NCI-H345 treated with DMSO at 0.1 percent for 48 hours (cell line): ENCODE data around the gene SLC38A9.

Source experiments
- DNase-seq: peaks from one replicate; lab custom pipeline; 2025; ENCODE audit not compliant: unreplicated experiment; lab: John Stamatoyannopoulos, UW

Gene SLC38A9

GRCh38 chr5:55657443-55657842 lies 54.7 kb downstream of the SLC38A9 start:
- peak; percentile 18 for DNase-seq

- DNase-seq: no peak
Measured at GRCh38 chr5:55650386-55650785, 61.7 kb downstream of the SLC38A9 start.

- DNase-seq: no peak
Measured at GRCh38 chr5:55649963-55650362, 62.2 kb downstream of the SLC38A9 start.

- no peak for DNase-seq
Measured at GRCh38 chr5:55645304-55645703, 66.8 kb downstream of the SLC38A9 start.

GRCh38 chr5:55638455-55638854 lies 73.7 kb downstream of the SLC38A9 start:
- DNase-seq: no peak

- DNase-seq: no peak
Measured at GRCh38 chr5:55638051-55638450, 74.1 kb downstream of the SLC38A9 start.

GRCh38 chr5:55636683-55637082 lies 75.4 kb downstream of the SLC38A9 start:
- DNase-seq: no peak

- peak; percentile 26 for DNase-seq
Measured at GRCh38 chr5:55636177-55636576, 75.9 kb downstream of the SLC38A9 start.

GRCh38 chr5:55634866-55635265 lies 77.3 kb downstream of the SLC38A9 start:
- no peak for DNase-seq

- DNase-seq: no peak
Measured at GRCh38 chr5:55634209-55634805, 77.8 kb downstream of the SLC38A9 start.

- DNase-seq: no peak
Measured at GRCh38 chr5:55633574-55634208, 78.4 kb downstream of the SLC38A9 start.

GRCh38 chr5:55629815-55630214 lies 82.3 kb downstream of the SLC38A9 start:
- no peak for DNase-seq

GRCh38 chr5:55626790-55627189 lies 85.3 kb downstream of the SLC38A9 start:
- no peak for DNase-seq

GRCh38 chr5:55625913-55626312 lies 86.2 kb downstream of the SLC38A9 start:
- no peak for DNase-seq

- DNase-seq: no peak
Measured at GRCh38 chr5:55625589-55625909, 86.6 kb downstream of the SLC38A9 start.

- no peak for DNase-seq
Measured at GRCh38 chr5:55624841-55625588, 87.1 kb downstream of the SLC38A9 start.

GRCh38 chr5:55623789-55624188 lies 88.3 kb downstream of the SLC38A9 start:
- no peak for DNase-seq

GRCh38 chr5:55622460-55622859 lies 89.7 kb downstream of the SLC38A9 start:
- no peak for DNase-seq

- DNase-seq: no peak
Measured at GRCh38 chr5:55621229-55621628, 90.9 kb downstream of the SLC38A9 start.

- DNase-seq: no peak
Measured at GRCh38 chr5:55620766-55621160, 91.4 kb downstream of the SLC38A9 start.

- DNase-seq: no peak
Measured at GRCh38 chr5:55620009-55620765, 91.9 kb downstream of the SLC38A9 start.

GRCh38 chr5:55618318-55618717 lies 93.8 kb downstream of the SLC38A9 start:
- DNase-seq: no peak
